CD8-positive, alpha-beta memory T cell (primary cell): ENCODE measurements around the gene UGT8. TPM values are rescaled to one million over a fixed set of nuclear protein-coding genes. Genes with fewer than 3 reads are reported as not detected.
"Not testable (repeated sequence)": the region's sequence is repeated elsewhere in the genome, so short reads cannot be mapped to it uniquely, and the experiment has no call there.

Source experiments
- CTCF ChIA-PET: fragments of 350-600 bp; sonication (Branson Sonifier 250); formaldehyde crosslinking; loops from one replicate; lab custom pipeline; 2021; ENCODE audit warnings: antibody characterized with exemption; lab: Charles Lee
- POLR2A ChIA-PET: fragments of 350-600 bp; sonication (Branson Sonifier 250); formaldehyde crosslinking; loops from one replicate; lab custom pipeline; 2021; ENCODE audit warnings: antibody characterized with exemption; lab: Charles Lee
- DNase-seq, 5 donors: peaks; one replicate each; pipeline versions ENCODE4 v3.0.0 to v3.0.0-alpha.2; 2020 to 2022; ENCODE audit warnings: mixed read lengths in 1 of 5
- H3K27ac ChIP-seq: one replicate; pipeline ENCODE4 v1.7.0; 2013; ENCODE audit warnings: low read depth, mild to moderate bottlenecking, low read length, moderate library complexity
- H3K27me3 ChIP-seq: 2 replicates; pipeline ENCODE4 v1.7.0; 2013; ENCODE audit warnings: low read length, mild to moderate bottlenecking; ENCODE audit not compliant: insufficient read depth, poor library complexity, severe bottlenecking
- H3K36me3 ChIP-seq: 2 replicates; pipeline ENCODE4 v1.7.0; 2013; ENCODE audit warnings: mild to moderate bottlenecking, low read length, moderate library complexity; ENCODE audit not compliant: insufficient read depth
- H3K4me1 ChIP-seq: 2 replicates; pipeline ENCODE4 v1.7.0; 2013; ENCODE audit warnings: mild to moderate bottlenecking, low read length, moderate library complexity; ENCODE audit not compliant: insufficient read depth
- H3K4me3 ChIP-seq: 2 replicates; pipeline ENCODE4 v1.7.0; 2013; ENCODE audit warnings: mild to moderate bottlenecking, low read length
- H3K9me3 ChIP-seq: 2 replicates; pipeline ENCODE4 v1.7.0; 2013; ENCODE audit warnings: mild to moderate bottlenecking, low read length
- H3K27ac Mint-ChIP-seq, 8 donors: one replicate each; pipeline ENCODE4 v1.8.0; 2020 to 2021; ENCODE audit warnings: mixed read lengths in 8 of 8, mild to moderate bottlenecking in 6 of 8, inconsistent platforms in 3 of 8, moderate library complexity in 3 of 8
- H3K27me3 Mint-ChIP-seq, 2 donors: one replicate each; pipeline ENCODE4 v1.8.0; 2020 to 2021; ENCODE audit warnings: mixed read lengths in 2 of 2, mild to moderate bottlenecking in 1 of 2, moderate library complexity in 1 of 2
- H3K36me3 Mint-ChIP-seq, 3 donors: one replicate each; pipeline ENCODE4 v1.8.0; 2020 to 2021; ENCODE audit warnings: mixed read lengths in 3 of 3, inconsistent platforms in 1 of 3, mild to moderate bottlenecking in 1 of 3
- H3K4me1 Mint-ChIP-seq, 3 donors: one replicate each; pipeline ENCODE4 v1.8.0; 2020 to 2021; ENCODE audit warnings: mixed read lengths in 3 of 3, inconsistent platforms in 1 of 3, mild to moderate bottlenecking in 1 of 3
- H3K4me3 Mint-ChIP-seq, 7 donors: one replicate each; pipeline ENCODE4 v1.8.0; 2020 to 2021; ENCODE audit warnings: mixed read lengths in 7 of 7, mild to moderate bottlenecking in 6 of 7, moderate library complexity in 4 of 7, inconsistent platforms in 2 of 7
- H3K9me3 Mint-ChIP-seq, 5 donors: one replicate each; pipeline ENCODE4 v1.8.0; 2020 to 2022; ENCODE audit warnings: mixed read lengths in 5 of 5, mild to moderate bottlenecking in 3 of 5, moderate library complexity in 2 of 5, inconsistent platforms in 1 of 5
- polyA plus RNA-seq: library from polyadenylated mRNA; unstranded; fragments of 300-500 nt; fragmentation: Illumina TruSeq; gene quantifications from one replicate; pipeline ENCODE4 v1.2.3, GENCODE V29; 2021
- total RNA-seq, 2 experiments: library from RNA; stranded (reverse); gene quantifications; one replicate each; pipeline ENCODE4 v1.2.3, GENCODE V29; 2021

Gene UGT8
- total and polyA plus RNA-seq, 3 experiments from 2014 or later, result 0.30 to 0.49 (median 0.46) TPM

- H3K27ac Mint-ChIP-seq, H3K36me3 Mint-ChIP-seq, H3K9me3 Mint-ChIP-seq, H3K9me3 ChIP-seq, H3K4me1 ChIP-seq, H3K27me3 Mint-ChIP-seq, H3K4me3 Mint-ChIP-seq, H3K4me3 ChIP-seq, H3K4me1 Mint-ChIP-seq, DNase-seq, CTCF ChIA-PET, H3K27ac ChIP-seq, H3K27me3 ChIP-seq, POLR2A ChIA-PET, H3K36me3 ChIP-seq: not testable (repeated sequence)
These were observed 17.4 kb downstream of the UGT8 start for GRCh38 chr4:114616036-114616435.

GRCh38 chr4:114626196-114626595, 27.6 kb downstream of the UGT8 start:
- no peak for DNase-seq
- Mint-ChIP-seq H3K27me3 (peaks cover 3 to 4% of the 10 kb centered on the region in 2 donors), H3K36me3 (no peaks in the 10 kb centered on the region), H3K4me1 (no peaks in the 10 kb centered on the region), H3K4me3 (no peak overlapping the region), H3K9me3 (peaks cover 0 to 2% (median 0%) of the 10 kb centered on the region in 5 donors), H3K27ac (no peak overlapping the region)
- POLR2A ChIA-PET, result no interaction called here
- H3K27ac ChIP-seq, result no peak overlapping the region
- CTCF ChIA-PET, result no interaction called here
- no peaks in the 10 kb centered on the region for H3K4me1 ChIP-seq
- H3K4me3 ChIP-seq, result no peak overlapping the region
- H3K36me3 ChIP-seq, result no peaks in the 10 kb centered on the region
- H3K27me3 ChIP-seq, result no peaks in the 10 kb centered on the region
- H3K9me3 ChIP-seq, result no peaks in the 10 kb centered on the region

GRCh38 chr4:114636192-114636935, 37.8 kb downstream of the UGT8 start:
- Histone ChIP-seq H3K27ac (no peak overlapping the region), H3K9me3 (no peaks in the 10 kb centered on the region), H3K36me3 (no peaks in the 10 kb centered on the region), H3K4me1 (no peaks in the 10 kb centered on the region), H3K27me3 (no peaks in the 10 kb centered on the region), H3K4me3 (no peak overlapping the region)
- no peak overlapping the region for H3K27ac Mint-ChIP-seq
- no peaks in the 10 kb centered on the region for H3K36me3 Mint-ChIP-seq
- POLR2A ChIA-PET, result no interaction called here
- CTCF ChIA-PET, result no interaction called here
- no peaks in the 10 kb centered on the region for H3K27me3 Mint-ChIP-seq
- no peaks in the 10 kb centered on the region for H3K4me1 Mint-ChIP-seq
- no peak overlapping the region for H3K4me3 Mint-ChIP-seq
- no peak for DNase-seq
- no peaks in the 10 kb centered on the region for H3K9me3 Mint-ChIP-seq

GRCh38 chr4:114642173-114642780, 43.7 kb downstream of the UGT8 start:
- DNase-seq, result no peak
- Histone ChIP-seq H3K36me3 (no peaks in the 10 kb centered on the region), H3K27me3 (no peaks in the 10 kb centered on the region), H3K4me3 (no peak overlapping the region), H3K4me1 (no peaks in the 10 kb centered on the region), H3K9me3 (no peaks in the 10 kb centered on the region), H3K27ac (no peak overlapping the region)
- ChIA-PET CTCF (no interaction called here), POLR2A (no interaction called here)
- no peak overlapping the region for H3K4me3 Mint-ChIP-seq
- H3K4me1 Mint-ChIP-seq, result no peaks in the 10 kb centered on the region
- no peaks in the 10 kb centered on the region for H3K36me3 Mint-ChIP-seq
- no peaks in the 10 kb centered on the region for H3K9me3 Mint-ChIP-seq
- H3K27me3 Mint-ChIP-seq, result no peaks in the 10 kb centered on the region
- no peak overlapping the region for H3K27ac Mint-ChIP-seq

DNA sequence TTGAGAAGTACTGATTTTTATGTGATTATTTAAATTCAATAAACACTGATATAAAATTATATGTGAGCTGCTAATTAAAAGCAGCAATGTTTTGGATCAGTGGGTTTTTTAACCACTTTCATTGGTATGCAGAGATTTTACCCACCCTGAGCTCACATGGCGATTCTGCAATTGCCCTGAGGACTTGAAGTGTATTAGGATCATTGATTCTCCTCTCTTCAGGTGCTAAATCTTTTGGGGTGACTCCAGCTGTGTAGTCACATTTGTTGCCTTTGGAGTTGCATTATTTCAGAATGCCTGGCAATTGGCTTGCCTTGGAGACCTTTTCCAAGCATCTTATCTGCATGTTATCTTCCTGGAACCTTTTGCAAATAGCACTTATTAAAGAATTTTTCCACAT, 51.3 kb downstream of the UGT8 start:
- H3K4me1 ChIP-seq, result no peaks in the 10 kb centered on the region
- CTCF ChIA-PET, result no interaction called here
- Mint-ChIP-seq H3K4me3 (no peak overlapping the region), H3K4me1 (peaks cover 0 to 5% (median 3%) of the 10 kb centered on the region in 3 donors), H3K27ac (no peak overlapping the region), H3K9me3 (no peaks in the 10 kb centered on the region), H3K27me3 (peaks cover 0 to 2% of the 10 kb centered on the region in 2 donors), H3K36me3 (no peaks in the 10 kb centered on the region)
- POLR2A ChIA-PET, result no interaction called here
- H3K4me3 ChIP-seq, result no peak overlapping the region
- DNase-seq, result no peak
- H3K36me3 ChIP-seq, result no peaks in the 10 kb centered on the region
- H3K9me3 ChIP-seq, result no peaks in the 10 kb centered on the region
- H3K27me3 ChIP-seq, result no peaks in the 10 kb centered on the region
- H3K27ac ChIP-seq, result no peak overlapping the region

- no peak for DNase-seq
- Mint-ChIP-seq H3K27me3 (peaks cover 2 to 9% of the 10 kb centered on the region in 2 donors), H3K9me3 (no peaks in the 10 kb centered on the region), H3K4me3 (no peak overlapping the region), H3K36me3 (no peaks in the 10 kb centered on the region), H3K27ac (no peak overlapping the region), H3K4me1 (peaks cover 0 to 5% (median 3%) of the 10 kb centered on the region in 3 donors)
- Histone ChIP-seq H3K4me3 (no peak overlapping the region), H3K36me3 (no peaks in the 10 kb centered on the region), H3K27ac (no peak overlapping the region), H3K9me3 (no peaks in the 10 kb centered on the region), H3K27me3 (no peaks in the 10 kb centered on the region), H3K4me1 (no peaks in the 10 kb centered on the region)
- ChIA-PET CTCF (no interaction called here), POLR2A (no interaction called here)
These were observed 55.1 kb downstream of the UGT8 start for GRCh38 chr4:114653675-114654074.

GRCh38 chr4:114654592-114654991, 56.0 kb downstream of the UGT8 start:
- no peaks in the 10 kb centered on the region for H3K9me3 Mint-ChIP-seq
- no peaks in the 10 kb centered on the region for H3K9me3 ChIP-seq
- H3K36me3 Mint-ChIP-seq, result no peaks in the 10 kb centered on the region
- no peak overlapping the region for H3K4me3 Mint-ChIP-seq
- no peak for DNase-seq
- no peaks in the 10 kb centered on the region for H3K36me3 ChIP-seq
- H3K27me3 ChIP-seq, result no peaks in the 10 kb centered on the region
- ChIA-PET POLR2A (no interaction called here), CTCF (no interaction called here)
- H3K27ac ChIP-seq, result no peak overlapping the region
- H3K4me1 ChIP-seq, result no peaks in the 10 kb centered on the region
- peaks cover 0 to 5% (median 3%) of the 10 kb centered on the region in 3 donors for H3K4me1 Mint-ChIP-seq
- no peak overlapping the region for H3K4me3 ChIP-seq
- peaks cover 2 to 16% of the 10 kb centered on the region in 2 donors for H3K27me3 Mint-ChIP-seq
- H3K27ac Mint-ChIP-seq, result no peak overlapping the region

GRCh38 chr4:114658179-114658578, 59.6 kb downstream of the UGT8 start:
- Mint-ChIP-seq H3K4me3 (no peak overlapping the region), H3K9me3 (no peaks in the 10 kb centered on the region), H3K27me3 (peaks cover 2 to 23% of the 10 kb centered on the region in 2 donors), H3K4me1 (no peaks in the 10 kb centered on the region), H3K27ac (no peak overlapping the region), H3K36me3 (no peaks in the 10 kb centered on the region)
- CTCF ChIA-PET, result interaction anchor here (1.2 kb wide), 1 partner anchor 1263 kb away, joined by 3 read pairs; no protein-coding TSS in a partner anchor
- Histone ChIP-seq H3K27ac (no peak overlapping the region), H3K4me3 (no peak overlapping the region), H3K9me3 (no peaks in the 10 kb centered on the region), H3K4me1 (no peaks in the 10 kb centered on the region), H3K27me3 (no peaks in the 10 kb centered on the region), H3K36me3 (no peaks in the 10 kb centered on the region)
- no peak for DNase-seq
- POLR2A ChIA-PET, result no interaction called here
